NCI-H2029 (cell line): ENCODE measurements around the gene KIF26A.

ENCODE experiments used
- DNase-seq: peaks from one replicate; lab custom pipeline; 2025; lab: John Stamatoyannopoulos, UW

KIF26A gene

DNA sequence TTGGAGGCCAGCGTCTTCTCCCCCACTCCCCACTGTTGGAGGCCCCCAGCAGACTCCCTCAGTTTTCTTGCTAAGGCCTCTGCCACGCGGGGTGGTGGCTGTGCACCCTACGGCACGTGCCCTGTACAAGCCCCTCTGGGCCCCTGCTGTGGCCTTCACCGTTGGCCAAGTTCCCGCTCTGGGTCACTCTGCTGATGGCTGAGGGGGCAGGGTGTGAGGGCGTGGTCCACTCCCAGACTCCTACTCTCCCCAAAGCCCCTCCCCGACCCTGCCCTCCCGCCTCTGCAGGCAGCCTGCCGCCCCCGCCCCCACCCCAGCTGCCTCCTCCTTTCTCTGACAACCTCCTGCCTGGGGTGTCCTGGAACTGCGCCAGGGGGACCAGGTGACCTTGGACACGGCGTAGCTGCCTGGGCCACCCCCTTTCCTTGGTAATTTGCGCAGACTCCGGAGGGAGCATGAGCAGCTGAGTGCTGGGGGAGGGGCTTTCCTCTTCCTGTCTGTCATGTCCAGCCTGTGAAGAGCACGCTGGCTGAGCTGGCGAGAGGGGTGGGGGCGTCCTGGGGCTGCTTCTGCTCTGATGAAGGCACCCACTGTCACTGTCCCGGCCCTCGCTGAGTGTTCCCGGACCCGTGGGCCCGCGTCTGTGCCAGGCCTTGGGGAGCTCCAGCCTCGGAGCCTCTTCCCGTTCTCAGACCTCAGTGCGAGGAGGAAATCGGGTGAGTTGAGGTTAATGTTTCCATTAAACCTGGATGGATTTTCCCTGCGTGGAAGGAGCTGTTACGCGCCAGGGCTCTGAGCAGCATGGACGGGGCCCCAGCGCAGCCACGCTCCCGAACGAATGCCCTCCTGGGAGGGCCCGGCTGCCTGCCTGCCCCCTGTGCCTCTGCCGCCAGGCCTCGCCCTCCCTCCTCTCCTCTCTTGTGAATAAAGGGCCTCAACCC, 85.0 kb downstream of the KIF26A start:
- no peak for DNase-seq

DNA sequence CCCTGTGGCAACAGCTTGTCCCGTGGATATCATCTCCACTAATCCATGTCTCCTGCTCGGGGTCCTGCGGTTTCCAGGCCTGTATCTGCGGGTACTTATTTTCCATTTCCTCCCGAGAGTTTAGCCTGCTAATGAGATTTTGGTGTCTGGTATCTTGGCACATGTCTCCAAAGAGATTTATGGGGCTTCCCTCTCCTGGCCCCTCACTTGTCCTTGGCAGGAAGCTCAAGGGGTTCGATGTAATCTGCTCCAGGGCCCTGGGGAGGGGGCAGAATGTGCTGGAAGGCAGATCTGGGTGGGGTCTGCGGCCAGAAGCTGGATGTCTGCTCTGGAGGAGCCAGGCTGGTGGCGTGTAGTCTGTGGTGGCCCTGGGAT, 85.7 kb downstream of the KIF26A start:
- no peak for DNase-seq

- peak; percentile 4 for DNase-seq
Measured at GRCh38 chr14:104224506-104225277, 86.3 kb downstream of the KIF26A start.

- peak; percentile 85 for DNase-seq
Measured at GRCh38 chr14:104225278-104226190, 87.1 kb downstream of the KIF26A start.

DNA sequence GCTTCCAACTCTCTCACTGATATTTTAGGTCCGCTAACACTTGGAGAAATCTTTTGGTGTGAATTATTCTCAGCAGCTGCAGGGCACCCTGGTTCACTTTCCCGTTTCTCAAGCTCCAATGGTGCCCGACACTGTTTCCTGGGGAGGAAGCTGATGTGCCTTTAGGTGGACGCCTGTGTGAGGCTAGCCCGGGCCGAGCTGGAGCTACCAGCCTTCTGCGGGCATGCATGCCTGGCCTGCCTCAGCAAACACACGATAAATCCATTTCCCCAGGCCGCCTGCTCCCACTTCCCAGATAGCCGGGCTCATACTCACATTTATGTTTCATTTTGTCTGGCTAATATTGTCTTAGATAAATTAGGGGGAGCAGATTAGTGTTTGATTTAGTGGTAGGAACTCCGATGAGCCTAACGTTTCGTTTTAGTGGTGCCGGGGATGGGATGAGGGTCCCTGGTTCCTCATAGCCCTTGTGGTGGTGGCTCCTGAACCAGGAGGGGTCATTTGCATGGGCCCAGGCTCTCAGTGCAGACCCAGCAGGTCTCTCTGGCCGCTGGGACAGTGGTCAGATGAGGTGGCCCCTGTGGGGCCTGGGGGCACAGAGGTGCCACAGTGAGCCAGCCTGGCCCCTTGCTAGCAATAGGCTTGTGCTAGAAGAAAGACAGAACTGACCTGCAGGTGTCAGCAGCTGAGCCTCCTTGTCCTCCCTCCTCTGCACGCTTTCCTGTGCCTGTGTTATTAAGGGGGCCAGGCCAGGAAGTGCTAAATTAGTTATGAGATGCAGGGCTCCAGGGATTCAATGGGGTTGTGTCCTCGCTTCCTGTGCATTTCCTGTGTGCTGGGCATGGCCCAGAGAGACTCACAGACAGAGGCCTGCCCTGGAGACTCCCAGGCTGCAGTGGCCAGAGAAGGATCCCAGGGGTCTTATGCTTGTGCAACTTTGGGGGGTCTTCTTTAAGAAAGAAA, 88.3 kb downstream of the KIF26A start:
- DNase-seq, result no peak

DNA sequence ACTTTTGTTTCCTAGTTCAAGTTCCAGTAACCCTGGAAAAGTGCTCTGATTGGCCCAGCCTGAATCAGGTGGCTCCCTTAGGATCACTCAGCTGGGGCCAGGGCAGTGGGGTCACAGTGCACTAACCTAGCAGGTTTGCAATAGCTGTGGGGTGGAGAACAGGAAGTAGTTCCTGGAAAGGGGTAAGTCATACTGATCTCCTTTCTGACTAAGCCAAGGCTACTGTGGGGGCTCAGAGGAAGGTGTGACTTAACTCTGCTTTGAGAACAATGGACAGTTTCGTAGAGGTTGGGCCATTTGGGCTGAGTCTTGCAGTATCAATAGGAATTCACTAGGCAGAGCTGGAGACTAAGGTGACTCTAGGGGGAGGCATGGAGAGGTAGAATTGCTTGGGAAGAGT, 89.4 kb downstream of the KIF26A start:
- DNase-seq, result no peak

DNA sequence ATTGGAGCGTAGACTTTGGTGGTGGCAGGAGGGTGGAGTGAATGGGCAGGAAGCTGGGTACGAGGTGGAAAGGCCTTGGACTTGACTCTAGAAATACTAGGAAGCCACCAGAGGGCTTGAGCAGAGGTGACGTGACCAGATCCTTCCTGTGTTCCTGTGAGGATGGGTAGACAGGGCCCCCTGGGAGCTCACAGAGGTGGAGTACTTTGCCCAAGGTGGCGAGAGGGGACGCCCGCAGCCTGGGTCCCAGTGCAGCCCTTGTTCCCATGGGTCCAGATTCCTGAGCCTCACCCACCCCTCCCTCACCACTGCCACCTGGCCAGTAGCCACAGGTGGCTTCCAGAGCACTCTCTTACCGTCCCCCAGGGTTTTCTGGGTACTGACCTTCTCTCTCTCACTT, 89.8 kb downstream of the KIF26A start:
- no peak for DNase-seq

DNA sequence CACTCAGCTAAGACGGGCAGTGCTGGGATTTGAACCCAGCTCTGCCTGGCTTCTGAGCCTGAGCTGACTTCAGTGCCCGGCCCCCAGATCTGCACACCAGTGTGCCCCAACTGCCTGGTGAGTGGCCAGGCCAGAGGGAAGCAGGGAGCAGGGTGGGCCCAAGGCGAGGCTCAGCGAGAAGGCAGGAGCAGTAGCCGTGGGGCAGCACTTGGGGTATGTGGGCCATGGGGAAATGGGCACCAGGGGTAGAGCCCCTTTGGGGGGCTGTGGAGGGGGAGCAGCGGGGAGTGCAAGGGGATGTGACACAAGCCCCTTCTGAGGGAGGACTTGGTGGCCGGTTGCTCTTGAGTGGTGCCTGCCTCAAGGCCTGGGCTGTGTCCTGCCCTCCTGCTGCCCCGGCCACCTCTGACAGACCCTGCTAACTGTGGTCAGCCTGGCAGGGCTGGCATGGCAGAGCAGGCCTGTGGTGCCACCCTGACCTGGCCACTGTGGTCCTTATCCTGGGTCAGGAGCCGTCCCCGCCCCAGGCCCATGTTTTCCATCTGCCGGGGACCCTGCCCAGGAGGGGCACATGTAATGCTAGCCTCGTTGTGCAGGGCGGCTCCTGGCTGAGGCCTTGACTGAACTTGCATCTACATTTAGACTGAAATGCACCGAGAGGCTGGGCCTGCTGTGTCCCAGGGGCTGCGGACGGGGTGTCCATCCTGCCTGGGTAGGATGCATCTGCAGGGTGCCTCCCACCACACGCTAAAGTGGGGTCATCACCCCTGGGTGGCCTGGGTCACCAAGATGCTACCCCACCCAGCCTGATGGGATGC, 90.5 kb downstream of the KIF26A start:
- no peak for DNase-seq

GRCh38 chr14:104229534-104230055, 91.2 kb downstream of the KIF26A start:
- no peak for DNase-seq

- no peak for DNase-seq
Measured at GRCh38 chr14:104230119-104230815, 91.9 kb downstream of the KIF26A start.
